Neural cell (in vitro differentiated cells): ENCODE data around the gene MRPL58.

Experiments used
- EP300 ChIP-seq: fragments of 450-650 bp; conservative IDR thresholded peaks from 2 replicates; pipeline ENCODE4 v1.6.1; 2014; ENCODE audit warnings: antibody characterized with exemption, mild to moderate bottlenecking, moderate library complexity; ENCODE audit not compliant: poor library complexity, severe bottlenecking
- POLR2AphosphoS5 ChIP-seq: IDR thresholded peaks from 2 replicates; pipeline ENCODE4 v1.6.1; 2012
- RAD21 ChIP-seq: fragments of 450-650 bp; conservative IDR thresholded peaks from 2 replicates; pipeline ENCODE4 v1.6.1; 2014; ENCODE audit warnings: antibody characterized with exemption, mild to moderate bottlenecking, moderate library complexity
- REST ChIP-seq: IDR thresholded peaks from 2 replicates; pipeline ENCODE4 v1.6.1; 2012; ENCODE audit warnings: borderline replicate concordance
- SMC3 ChIP-seq: fragments of 450-650 bp; conservative IDR thresholded peaks from 2 replicates; pipeline ENCODE4 v1.6.1; 2014; ENCODE audit warnings: antibody characterized with exemption, mild to moderate bottlenecking, moderate library complexity; ENCODE audit not compliant: poor library complexity
- TAF1 ChIP-seq: IDR thresholded peaks from 2 replicates; pipeline ENCODE4 v1.6.1; 2012; ENCODE audit warnings: low read depth
- TF ChIP-seq, protein P1 (sequence below): fragments of 450-650 bp; IDR thresholded peaks from 2 replicates; pipeline ENCODE4 v1.5.1; 2014; ENCODE audit warnings: antibody characterized with exemption, mild to moderate bottlenecking, moderate library complexity; ENCODE audit not compliant: poor library complexity, severe bottlenecking

- TF ChIP-seq POLR2AphosphoS5 (no peak), REST (no peak), SMC3 (no peak), RAD21 (no peak), EP300 (no peak), TAF1 (no peak)
- TF ChIP-seq, protein P1, sequence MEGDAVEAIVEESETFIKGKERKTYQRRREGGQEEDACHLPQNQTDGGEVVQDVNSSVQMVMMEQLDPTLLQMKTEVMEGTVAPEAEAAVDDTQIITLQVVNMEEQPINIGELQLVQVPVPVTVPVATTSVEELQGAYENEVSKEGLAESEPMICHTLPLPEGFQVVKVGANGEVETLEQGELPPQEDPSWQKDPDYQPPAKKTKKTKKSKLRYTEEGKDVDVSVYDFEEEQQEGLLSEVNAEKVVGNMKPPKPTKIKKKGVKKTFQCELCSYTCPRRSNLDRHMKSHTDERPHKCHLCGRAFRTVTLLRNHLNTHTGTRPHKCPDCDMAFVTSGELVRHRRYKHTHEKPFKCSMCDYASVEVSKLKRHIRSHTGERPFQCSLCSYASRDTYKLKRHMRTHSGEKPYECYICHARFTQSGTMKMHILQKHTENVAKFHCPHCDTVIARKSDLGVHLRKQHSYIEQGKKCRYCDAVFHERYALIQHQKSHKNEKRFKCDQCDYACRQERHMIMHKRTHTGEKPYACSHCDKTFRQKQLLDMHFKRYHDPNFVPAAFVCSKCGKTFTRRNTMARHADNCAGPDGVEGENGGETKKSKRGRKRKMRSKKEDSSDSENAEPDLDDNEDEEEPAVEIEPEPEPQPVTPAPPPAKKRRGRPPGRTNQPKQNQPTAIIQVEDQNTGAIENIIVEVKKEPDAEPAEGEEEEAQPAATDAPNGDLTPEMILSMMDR = no peak
Observed at GRCh38 chr17:75032720-75033280, 20.3 kb downstream of the MRPL58 start.
